DND-41 (cell line): ENCODE measurements around the gene SYNPO.

Source experiments
- ATAC-seq: fragments of 200-7000 bp; cut with Tn5 transposase; 3 replicates; pipeline ENCODE4 v1.9.1; 2021; ENCODE audit warnings: low read depth; ENCODE audit not compliant: insufficient read depth
- DNase-seq: peaks from one replicate; pipeline ENCODE4 v3.0.0-alpha.2; 2020
- H2AFZ ChIP-seq: 2 replicates; pipeline ENCODE4 v1.6.0; 2012; ENCODE audit warnings: low read depth, low read length
- H3K27ac ChIP-seq: 2 replicates; pipeline ENCODE4 v1.5.1; 2012; ENCODE audit warnings: low read length, inconsistent platforms
- H3K27me3 ChIP-seq: fragments of 200-600 bp; sonication (generic); 2 replicates; pipeline ENCODE4 v1.6.0; 2012; ENCODE audit warnings: low read length, mild to moderate bottlenecking, inconsistent platforms; ENCODE audit not compliant: insufficient read depth, poor library complexity
- H3K36me3 ChIP-seq: 2 replicates; pipeline ENCODE4 v1.5.1; 2012; ENCODE audit warnings: low read length, inconsistent platforms; ENCODE audit not compliant: insufficient read depth
- H3K4me1 ChIP-seq: 2 replicates; pipeline ENCODE4 v1.5.1; 2012; ENCODE audit warnings: mild to moderate bottlenecking, low read length; ENCODE audit not compliant: insufficient read depth
- H3K4me2 ChIP-seq: 2 replicates; pipeline ENCODE4 v1.6.0; 2012; ENCODE audit warnings: mild to moderate bottlenecking, moderate library complexity, low read length, inconsistent platforms; ENCODE audit not compliant: insufficient read depth
- H3K4me3 ChIP-seq, 2 experiments: fragments of 200-600 bp in 1 of 2; shearing (Covaris generic) in 1 of 2; 2 replicates each; pipeline ENCODE4 v1.5.1; 2012 to 2016; ENCODE audit warnings: inconsistent platforms in 2 of 2, low read length in 2 of 2, mild to moderate bottlenecking in 2 of 2, low read depth in 1 of 2, moderate library complexity in 1 of 2
- H3K79me2 ChIP-seq: 2 replicates; pipeline ENCODE4 v1.6.0; 2012; ENCODE audit warnings: low read length, inconsistent platforms; ENCODE audit not compliant: insufficient read depth
- H3K9ac ChIP-seq: 2 replicates; pipeline ENCODE4 v1.6.0; 2012; ENCODE audit warnings: low read depth, mild to moderate bottlenecking, inconsistent platforms, low read length, moderate library complexity
- H3K9me3 ChIP-seq: 2 replicates; pipeline ENCODE4 v1.5.1; 2012; ENCODE audit warnings: low read length, moderate library complexity, mild to moderate bottlenecking, inconsistent platforms; ENCODE audit not compliant: insufficient read depth, severe bottlenecking
- H4K20me1 ChIP-seq: 2 replicates; pipeline ENCODE4 v1.6.0; 2012; ENCODE audit warnings: low read length; ENCODE audit not compliant: insufficient read depth
- CTCF ChIP-seq: IDR thresholded peaks from 2 replicates; pipeline ENCODE4 v1.5.1; 2012; ENCODE audit warnings: borderline replicate concordance, low read length, moderate library complexity, mild to moderate bottlenecking; ENCODE audit not compliant: poor library complexity, severe bottlenecking; ENCODE audit errors: extremely low read depth
- EZH2 ChIP-seq: IDR thresholded peaks from 3 replicates; pipeline ENCODE4 v1.6.1; 2012; ENCODE audit warnings: borderline replicate concordance, low read depth, mild to moderate bottlenecking, moderate library complexity, low read length, inconsistent platforms; ENCODE audit not compliant: severe bottlenecking

The SYNPO gene

GRCh38 chr5:150603491-150603890 is 37.0 kb upstream of the SYNPO start:
- H4K20me1 ChIP-seq = no peaks in the 10 kb centered on the region; the same call in 1 of the 2 replicates
- TF ChIP-seq CTCF (no peak), EZH2 (no peak)
- no peak for DNase-seq
- H3K9me3 ChIP-seq = no peaks in the 10 kb centered on the region
- H3K36me3 ChIP-seq = no peaks in the 10 kb centered on the region
- H2AFZ ChIP-seq = no peak overlapping the region
- no peak overlapping the region for H3K9ac ChIP-seq
- H3K4me1 ChIP-seq = no peaks in the 10 kb centered on the region
- no peak overlapping the region for H3K4me2 ChIP-seq
- no peak for ATAC-seq
- H3K27ac ChIP-seq = no peak overlapping the region
- H3K79me2 ChIP-seq = no peaks in the 10 kb centered on the region
- H3K4me3 ChIP-seq = no peak overlapping the region
- peaks cover 3% of the 10 kb centered on the region for H3K27me3 ChIP-seq

GRCh38 chr5:150604010-150604409 is 36.5 kb upstream of the SYNPO start:
- no peak overlapping the region for H3K27ac ChIP-seq
- no peak overlapping the region for H3K4me2 ChIP-seq
- H3K9me3 ChIP-seq = no peaks in the 10 kb centered on the region
- no peaks in the 10 kb centered on the region; the same call in 1 of the 2 replicates for H4K20me1 ChIP-seq
- H3K79me2 ChIP-seq = no peaks in the 10 kb centered on the region
- DNase-seq (no peak), ATAC-seq (no peak)
- H3K36me3 ChIP-seq = no peaks in the 10 kb centered on the region
- H3K4me3 ChIP-seq = no peak overlapping the region
- no peaks in the 10 kb centered on the region for H3K4me1 ChIP-seq
- peaks cover 3% of the 10 kb centered on the region for H3K27me3 ChIP-seq
- no peak overlapping the region for H3K9ac ChIP-seq
- no peak overlapping the region for H2AFZ ChIP-seq
- TF ChIP-seq EZH2 = no peak
- TF ChIP-seq CTCF = no peak

DNA sequence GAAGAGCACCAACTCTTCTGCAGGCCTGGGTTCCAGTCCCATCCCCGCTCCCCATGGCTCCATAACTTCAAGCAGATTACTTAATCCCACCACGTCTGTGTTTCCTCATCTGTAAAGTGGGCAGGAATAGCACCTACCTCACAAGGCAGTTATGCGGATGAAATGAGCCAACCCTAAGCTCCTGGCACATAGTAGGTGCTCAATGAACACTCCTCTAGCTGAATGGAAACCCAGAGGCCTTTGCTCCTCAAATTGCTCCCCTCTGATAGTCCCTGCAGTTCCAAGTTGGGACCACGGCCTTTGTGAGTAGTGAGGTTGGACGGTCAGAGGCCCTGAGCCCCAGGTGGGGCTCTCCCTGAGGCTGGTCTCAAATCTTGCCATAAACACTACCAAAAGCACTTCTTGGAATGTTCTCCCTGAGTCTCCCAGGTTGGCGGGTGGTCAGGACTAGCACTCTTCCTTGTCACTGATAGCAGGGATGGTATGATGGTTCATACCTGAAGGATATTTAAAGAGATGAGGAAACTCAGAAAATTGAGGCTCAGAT is 35.5 kb upstream of the SYNPO start:
- H2AFZ ChIP-seq = no peak overlapping the region
- no peaks in the 10 kb centered on the region for H4K20me1 ChIP-seq
- H3K9me3 ChIP-seq = no peaks in the 10 kb centered on the region
- H3K27ac ChIP-seq = no peak overlapping the region
- no peak overlapping the region for H3K4me3 ChIP-seq
- H3K4me2 ChIP-seq = no peak overlapping the region
- H3K36me3 ChIP-seq = no peaks in the 10 kb centered on the region
- DNase-seq (no peak), ATAC-seq (no peak)
- H3K27me3 ChIP-seq = peaks cover 2% of the 10 kb centered on the region
- no peaks in the 10 kb centered on the region for H3K4me1 ChIP-seq
- no peaks in the 10 kb centered on the region for H3K79me2 ChIP-seq
- TF ChIP-seq EZH2 (no peak), CTCF (no peak)
- no peak overlapping the region for H3K9ac ChIP-seq

- no peak overlapping the region for H3K27ac ChIP-seq
- H4K20me1 ChIP-seq = no peaks in the 10 kb centered on the region
- no peaks in the 10 kb centered on the region for H3K9me3 ChIP-seq
- H3K4me3 ChIP-seq = no peak overlapping the region
- H3K4me2 ChIP-seq = no peak overlapping the region
- H3K9ac ChIP-seq = no peak overlapping the region
- TF ChIP-seq EZH2 (no peak), CTCF (no peak)
- H3K79me2 ChIP-seq = no peaks in the 10 kb centered on the region
- no peaks in the 10 kb centered on the region for H3K36me3 ChIP-seq
- DNase-seq (no peak), ATAC-seq (no peak)
- H3K27me3 ChIP-seq = peaks cover 6% of the 10 kb centered on the region
- H3K4me1 ChIP-seq = no peaks in the 10 kb centered on the region
- no peak overlapping the region for H2AFZ ChIP-seq
Measured at GRCh38 chr5:150605546-150605945, 34.9 kb upstream of the SYNPO start.
